ENCODE results near the gene ENDOD1.
"Not testable (repeated sequence)": the region's sequence is repeated elsewhere in the genome, so short reads cannot be mapped to it uniquely, and the experiment has no call there.

The ENDOD1 gene

GRCh38 chr11:95104121-95104830, 14.6 kb downstream of the ENDOD1 start:
- DNase-seq = no peak

DNA sequence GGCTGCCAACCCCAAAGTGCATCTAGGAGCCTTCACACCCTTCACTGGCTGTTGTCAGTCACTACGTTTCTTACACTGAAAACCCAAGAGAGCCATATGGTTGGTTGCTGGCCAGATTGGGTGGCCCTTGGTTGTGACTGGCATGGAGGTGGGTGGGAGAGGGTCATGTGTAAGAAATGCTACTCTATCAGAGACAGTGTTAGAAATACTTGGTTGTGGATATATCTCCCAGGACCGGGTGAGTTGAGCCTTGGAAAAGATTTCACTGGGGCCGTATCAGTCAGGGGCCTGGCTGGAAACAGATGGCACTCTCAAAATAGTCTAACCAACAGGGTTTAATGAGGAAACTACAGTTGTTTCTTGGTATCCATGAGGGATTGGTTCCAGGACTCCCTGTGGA, 15.2 kb downstream of the ENDOD1 start:
- no peak for DNase-seq

- no peak for DNase-seq
Observed at GRCh38 chr11:95108159-95108611, 18.5 kb downstream of the ENDOD1 start.

DNA sequence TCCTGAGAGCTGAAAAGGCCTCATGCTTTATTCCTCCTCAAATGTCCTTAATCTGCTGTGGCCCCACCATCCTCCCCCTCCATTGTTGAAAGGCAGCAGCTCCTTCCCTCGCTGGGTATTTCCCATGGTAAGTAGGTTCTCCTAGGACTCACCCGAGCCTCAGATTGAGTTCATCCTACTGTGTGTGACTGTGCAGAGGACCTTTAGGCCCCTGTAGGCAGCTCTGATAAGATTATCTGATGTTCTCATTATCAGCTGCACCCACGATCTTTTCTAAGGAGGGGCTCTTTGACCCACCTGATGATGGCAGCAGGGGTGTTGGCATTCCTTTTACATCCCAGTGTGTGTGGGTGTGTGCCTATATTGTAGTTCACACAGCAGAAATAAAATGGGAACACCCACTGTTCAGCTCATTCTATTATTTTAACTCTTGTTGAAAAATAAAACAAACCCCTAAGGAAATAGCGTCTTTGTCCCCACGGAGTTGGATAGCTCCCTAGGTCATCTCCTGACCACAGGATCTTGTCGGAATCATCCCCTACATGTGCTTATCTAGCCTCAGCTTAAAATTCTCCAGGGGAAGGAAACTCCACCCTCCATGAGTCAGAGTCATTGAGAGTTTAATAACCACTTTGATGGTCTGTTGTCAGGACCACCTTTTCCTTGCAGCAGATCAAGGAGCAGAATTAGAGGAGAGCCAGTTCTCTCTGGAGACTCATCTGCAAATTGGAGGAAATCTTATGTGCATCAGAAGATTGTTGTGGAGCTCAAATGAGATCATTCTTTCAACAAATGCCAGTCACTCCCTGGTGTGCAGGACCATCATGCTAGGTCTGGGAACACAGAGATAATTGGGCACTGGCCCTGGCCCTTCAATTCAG, 19.3 kb downstream of the ENDOD1 start:
- DNase-seq = no peak

- DNase-seq = not testable (repeated sequence)
Observed at GRCh38 chr11:95111471-95111870, 21.8 kb downstream of the ENDOD1 start.

DNA sequence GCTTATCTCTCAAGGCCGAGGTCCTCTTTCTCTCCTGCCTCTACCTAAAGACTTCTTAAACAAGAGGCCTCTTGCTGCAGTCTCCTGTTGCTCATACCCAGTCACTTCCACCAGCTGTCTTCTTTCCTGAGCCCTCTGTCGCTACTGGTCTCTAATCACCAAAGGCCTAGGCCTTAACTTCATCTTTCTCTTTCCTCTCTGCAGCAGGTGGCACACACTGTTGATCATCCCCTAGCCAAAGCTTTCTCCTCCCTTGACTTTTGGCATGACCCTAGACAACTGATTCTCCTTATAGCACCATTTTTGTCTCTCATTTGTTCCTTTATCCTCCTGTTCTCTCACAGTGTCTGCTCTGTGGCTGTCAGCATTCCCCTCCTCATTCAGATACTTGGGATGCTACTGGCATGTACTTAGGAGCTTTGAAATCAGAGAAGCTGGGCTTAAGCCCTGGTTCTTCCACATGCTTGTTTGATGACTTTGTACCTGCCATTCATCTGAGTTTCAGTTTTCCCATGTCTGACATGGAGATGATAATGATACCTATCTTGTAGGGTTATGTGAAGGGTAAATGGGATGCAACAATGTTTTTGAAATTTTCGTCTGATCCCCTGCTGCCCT, 22.4 kb downstream of the ENDOD1 start:
- DNase-seq = no peak

DNA sequence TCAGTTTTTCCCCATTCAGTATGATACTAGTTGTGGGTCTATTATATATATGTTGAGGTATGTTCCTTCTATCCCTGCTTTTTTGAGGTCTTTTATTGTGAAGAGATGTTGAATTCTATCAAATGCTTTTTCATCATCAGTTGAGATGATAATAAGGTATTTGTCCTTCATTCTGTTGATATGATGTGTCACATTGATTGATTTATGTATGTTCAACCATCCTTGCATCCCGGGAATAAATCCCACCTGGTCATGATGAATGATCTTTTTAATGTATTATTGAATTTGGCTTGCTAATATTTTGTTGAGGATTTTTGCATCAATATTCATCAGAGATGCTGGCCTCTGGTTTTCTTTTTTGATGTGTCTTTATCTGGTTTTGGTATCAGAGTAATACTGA, 26.0 kb downstream of the ENDOD1 start:
- DNase-seq = no peak

GRCh38 chr11:95119361-95120060, 29.9 kb downstream of the ENDOD1 start:
- no peak for DNase-seq

DNA sequence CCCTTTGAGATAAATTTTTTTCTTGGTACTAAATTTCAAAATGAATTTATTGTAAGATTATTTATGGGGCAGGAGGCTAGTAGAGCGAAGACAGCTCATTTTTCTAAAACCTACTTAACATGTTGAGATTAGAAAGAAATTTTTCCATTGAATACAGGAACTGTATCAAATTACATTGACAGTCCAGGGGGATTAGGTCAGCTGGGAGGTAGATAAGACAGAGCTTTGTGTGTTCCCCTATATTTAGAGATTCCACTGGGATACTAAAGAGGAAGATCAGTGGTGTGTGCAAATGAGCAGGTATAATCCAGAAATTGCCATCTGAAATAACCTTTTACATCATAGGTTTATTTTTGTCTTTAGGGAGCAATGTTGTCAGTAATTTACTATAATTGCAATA, 32.1 kb downstream of the ENDOD1 start:
- no peak for DNase-seq

- no peak for DNase-seq
Observed at GRCh38 chr11:95123556-95123955, 33.9 kb downstream of the ENDOD1 start.

DNA sequence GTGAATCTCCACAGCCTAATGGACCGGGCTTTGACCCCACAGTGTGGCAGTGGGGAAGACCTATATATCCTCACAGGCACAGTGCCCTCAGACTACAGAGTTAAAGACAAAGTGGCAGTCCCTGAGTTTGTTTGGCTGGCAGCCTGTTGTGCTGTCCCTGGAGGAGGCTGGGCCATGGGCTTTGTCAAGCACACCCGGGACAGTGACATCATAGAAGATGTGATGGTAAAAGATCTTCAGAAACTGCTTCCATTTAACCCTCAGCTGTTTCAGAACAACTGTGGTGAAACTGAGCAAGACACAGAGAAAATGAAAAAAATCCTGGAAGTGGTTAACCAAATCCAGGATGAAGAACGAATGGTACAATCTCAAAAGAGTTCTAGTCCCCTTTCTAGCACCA, 39.0 kb downstream of the ENDOD1 start:
- no peak for DNase-seq

DNA sequence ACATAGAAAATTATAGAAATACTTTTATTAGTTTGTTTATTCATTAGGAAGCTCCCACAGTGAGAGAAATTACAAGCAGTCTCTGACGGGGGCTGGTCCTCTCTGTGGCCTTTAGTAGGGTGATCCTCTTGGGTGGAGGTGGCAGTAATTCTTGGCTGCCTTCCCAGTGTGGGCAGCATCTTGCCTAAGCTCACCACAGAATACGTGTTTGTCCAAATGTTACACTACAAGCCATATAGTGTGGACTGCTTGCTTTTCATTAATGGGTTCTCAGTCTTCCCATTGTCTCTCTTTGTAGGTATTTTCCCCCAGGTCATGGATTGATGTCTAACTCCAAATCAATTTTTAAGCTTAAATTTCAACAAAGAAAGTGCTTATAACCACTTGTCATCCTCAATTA, 43.3 kb downstream of the ENDOD1 start:
- no peak for DNase-seq

GRCh38 chr11:95134491-95134890, 44.8 kb downstream of the ENDOD1 start:
- no peak for DNase-seq

DNA sequence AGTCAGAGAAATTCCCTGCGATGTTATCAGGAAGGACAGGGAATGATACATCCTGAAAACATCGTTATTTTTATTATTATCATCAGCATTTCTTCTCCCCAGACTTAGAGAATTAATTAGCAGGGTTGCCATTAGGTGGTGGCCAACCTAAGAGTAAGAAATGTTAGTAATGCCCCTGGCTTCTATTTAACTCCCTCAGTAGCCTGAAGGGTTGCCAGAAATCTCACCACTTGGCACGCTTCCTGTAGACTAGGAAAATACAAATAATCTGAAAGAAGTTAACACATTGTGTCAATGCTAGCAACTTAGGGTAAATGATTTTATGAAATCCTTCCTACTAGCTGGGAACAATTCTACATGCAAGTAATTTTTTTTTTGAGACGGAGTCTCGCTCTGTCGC, 45.5 kb downstream of the ENDOD1 start:
- no peak for DNase-seq

DNA sequence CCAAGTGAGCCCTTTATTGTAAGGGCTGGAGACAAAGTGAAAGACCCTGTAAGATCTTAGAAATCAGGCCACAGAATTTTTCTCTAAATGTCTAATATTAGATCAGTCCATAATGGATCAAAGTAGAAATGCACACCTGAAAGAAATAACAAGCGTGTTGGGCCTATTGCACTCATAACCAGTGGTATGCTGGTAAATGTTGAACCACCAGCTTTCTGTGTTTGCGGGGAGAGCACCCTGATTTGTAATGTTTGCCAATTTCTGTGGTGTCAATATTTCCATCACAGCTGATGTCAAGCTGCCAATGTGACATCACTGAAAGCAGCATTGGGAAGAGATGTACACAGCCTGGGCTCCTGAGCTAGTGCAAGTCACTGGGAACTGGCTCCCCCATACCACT, 46.2 kb downstream of the ENDOD1 start:
- DNase-seq = no peak

DNA sequence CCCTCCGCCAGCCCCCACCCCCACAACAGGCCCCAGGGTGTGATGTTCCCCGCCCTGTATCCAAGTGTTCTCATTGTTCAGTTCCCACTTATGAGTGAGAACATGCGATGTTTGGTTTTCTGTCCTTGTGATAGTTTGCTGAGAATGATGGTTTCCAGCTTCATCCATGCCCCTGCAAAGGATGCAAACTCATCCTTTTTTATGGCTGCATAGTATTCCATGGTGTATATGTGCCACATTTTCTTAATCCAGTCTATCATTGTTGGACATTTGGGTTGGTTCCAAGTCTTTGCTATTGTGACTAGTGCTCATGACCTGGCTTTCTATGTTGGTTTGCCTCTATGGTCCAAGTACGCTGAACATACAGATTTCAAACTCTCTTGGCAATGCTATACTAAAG, 47.1 kb downstream of the ENDOD1 start:
- DNase-seq = not testable (repeated sequence)

DNA sequence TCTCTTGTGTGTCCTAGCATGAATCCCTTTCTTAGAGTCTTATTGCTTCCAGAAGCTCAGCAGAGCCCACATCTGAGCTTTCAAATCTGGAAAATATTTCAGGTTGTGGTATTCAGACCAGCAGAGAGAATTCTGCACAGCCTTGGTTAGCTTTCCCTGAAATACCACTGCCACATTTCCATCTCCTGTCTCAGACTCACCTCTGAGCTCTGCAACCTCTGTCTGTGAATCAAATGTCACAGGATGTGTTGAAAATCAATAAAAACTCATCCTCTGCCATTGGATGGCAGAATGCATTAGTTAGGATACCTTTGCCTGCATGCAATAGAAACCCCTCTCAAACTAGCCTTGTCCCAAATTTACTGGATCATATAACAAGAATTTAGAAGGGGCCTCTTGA, 47.7 kb downstream of the ENDOD1 start:
- DNase-seq = no peak

DNA sequence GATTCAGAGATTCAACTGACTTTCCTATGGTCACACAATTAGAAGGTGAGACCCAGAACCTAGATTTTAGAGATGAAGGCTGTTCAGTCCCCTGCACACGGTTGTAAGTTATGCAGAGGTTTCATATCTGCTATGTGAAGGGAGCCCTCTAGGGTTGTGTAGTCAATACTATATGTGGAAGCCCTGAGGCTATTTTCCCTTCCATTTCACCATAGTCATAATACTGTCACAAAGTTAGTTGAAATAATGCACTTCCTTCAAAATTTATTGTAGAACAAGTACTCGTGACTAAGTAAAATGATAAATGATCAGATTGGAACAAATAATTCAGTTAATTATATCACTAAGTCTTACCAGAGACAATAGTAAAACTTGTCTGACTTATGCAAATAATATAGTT, 48.8 kb downstream of the ENDOD1 start:
- DNase-seq = peak; percentile 23

GRCh38 chr11:95140397-95141033, 50.9 kb downstream of the ENDOD1 start:
- DNase-seq = no peak

DNA sequence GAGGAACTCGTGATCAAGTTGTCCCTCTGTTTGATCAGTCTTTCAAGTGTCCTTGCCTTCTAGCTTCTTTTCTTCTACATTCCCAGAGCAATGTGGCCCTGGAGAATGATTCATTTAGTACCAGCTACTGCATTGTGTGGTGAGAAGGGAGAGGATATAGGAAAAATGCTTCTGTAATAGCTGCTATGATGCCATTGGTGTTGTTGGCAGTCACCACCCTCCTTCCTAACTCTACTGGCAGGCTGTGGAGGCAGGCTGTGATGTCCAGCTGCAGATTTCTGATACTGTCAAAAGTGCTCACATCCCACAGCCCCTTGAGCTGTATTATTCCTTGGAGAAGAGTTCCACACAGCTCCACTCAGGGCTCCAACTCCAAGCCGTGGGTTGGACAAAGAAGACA, 52.8 kb downstream of the ENDOD1 start:
- DNase-seq = no peak

GRCh38 chr11:95143106-95143681, 53.5 kb downstream of the ENDOD1 start:
- DNase-seq = no peak
